Nephron (organoid): ENCODE measurements around the gene GPC5.
"Not testable (repeated sequence)": the region's sequence is repeated elsewhere in the genome, so short reads cannot be mapped to it uniquely, and the experiment has no call there.

Experiments used
- H3K27ac Mint-ChIP-seq, 3 experiments: 2 replicates each; pipeline ENCODE4 v1.8.0; 2020; ENCODE audit warnings: mixed read lengths in 3 of 3, mild to moderate bottlenecking in 2 of 3, moderate library complexity in 1 of 3
- H3K27me3 Mint-ChIP-seq: 2 replicates; pipeline ENCODE4 v1.8.0; 2021; ENCODE audit warnings: low read depth, mild to moderate bottlenecking, moderate library complexity, mixed read lengths
- H3K36me3 Mint-ChIP-seq: 2 replicates; pipeline ENCODE4 v1.8.0; 2020; ENCODE audit warnings: low read depth, mixed read lengths
- H3K4me1 Mint-ChIP-seq: 2 replicates; pipeline ENCODE4 v1.8.0; 2020; ENCODE audit warnings: mixed read lengths
- H3K4me3 Mint-ChIP-seq, 3 experiments: 2 replicates each; pipeline ENCODE4 v1.8.0; 2020; ENCODE audit warnings: mild to moderate bottlenecking in 3 of 3, mixed read lengths in 3 of 3, moderate library complexity in 2 of 3
- H3K9me3 Mint-ChIP-seq: 2 replicates; pipeline ENCODE4 v1.8.0; 2020; ENCODE audit warnings: mixed read lengths
- CTCF ChIP-seq, 3 experiments: fragments of 200-600 bp; sonication (generic); IDR thresholded peaks; one replicate each; pipeline ENCODE4 v1.5.0; 2021; ENCODE audit warnings: antibody characterized with exemption in 3 of 3; ENCODE audit not compliant: unreplicated experiment in 3 of 3

Gene GPC5

GRCh38 chr13:92494915-92495314 lies 1096.5 kb downstream of the GPC5 start:
- TF ChIP-seq CTCF (IDR thresholded peaks at IDR 0.05; ENCODE audit: unreplicated experiment in 3 of 3): no peak
- Mint-ChIP-seq H3K9me3 (peaks cover 10% of the 10 kb centered on the region), H3K27ac (no peak overlapping the region), H3K36me3 (no peaks in the 10 kb centered on the region), H3K27me3 (no peaks in the 10 kb centered on the region), H3K4me1 (no peaks in the 10 kb centered on the region), H3K4me3 (no peak overlapping the region)

GRCh38 chr13:92500192-92500591 lies 1101.8 kb downstream of the GPC5 start:
- Mint-ChIP-seq H3K9me3 (peaks cover 13% of the 10 kb centered on the region), H3K4me1 (no peaks in the 10 kb centered on the region), H3K27me3 (no peaks in the 10 kb centered on the region), H3K27ac (no peak overlapping the region), H3K4me3 (no peak overlapping the region), H3K36me3 (no peaks in the 10 kb centered on the region)
- TF ChIP-seq CTCF (IDR thresholded peaks at IDR 0.05; ENCODE audit: unreplicated experiment in 3 of 3): no peak

- Mint-ChIP-seq H3K9me3 (peaks cover 2% of the 10 kb centered on the region), H3K27me3 (no peaks in the 10 kb centered on the region), H3K4me1 (no peaks in the 10 kb centered on the region), H3K4me3 (no peak overlapping the region), H3K27ac (no peak overlapping the region), H3K36me3 (no peaks in the 10 kb centered on the region)
- TF ChIP-seq CTCF (IDR thresholded peaks at IDR 0.05; ENCODE audit: unreplicated experiment in 3 of 3): no peak
Observed at GRCh38 chr13:92510416-92510815, 1112.0 kb downstream of the GPC5 start.

GRCh38 chr13:92512852-92513251 lies 1114.4 kb downstream of the GPC5 start:
- peaks cover 4% of the 10 kb centered on the region for H3K9me3 Mint-ChIP-seq
- no peak for TF ChIP-seq CTCF (IDR thresholded peaks at IDR 0.05; ENCODE audit: unreplicated experiment in 3 of 3)
- H3K27me3 Mint-ChIP-seq: no peaks in the 10 kb centered on the region
- H3K36me3 Mint-ChIP-seq: no peaks in the 10 kb centered on the region
- no peaks in the 10 kb centered on the region for H3K4me1 Mint-ChIP-seq
- H3K27ac Mint-ChIP-seq: no peak overlapping the region
- no peak overlapping the region for H3K4me3 Mint-ChIP-seq

- Mint-ChIP-seq H3K9me3 (peaks cover 8% of the 10 kb centered on the region), H3K27me3 (no peaks in the 10 kb centered on the region), H3K4me1 (no peaks in the 10 kb centered on the region), H3K27ac (no peak overlapping the region), H3K36me3 (no peaks in the 10 kb centered on the region), H3K4me3 (no peak overlapping the region)
- no peak for TF ChIP-seq CTCF (IDR thresholded peaks at IDR 0.05; ENCODE audit: unreplicated experiment in 3 of 3)
Observed at GRCh38 chr13:92513672-92514071, 1115.3 kb downstream of the GPC5 start.

- H3K4me1 Mint-ChIP-seq: no peaks in the 10 kb centered on the region
- H3K4me3 Mint-ChIP-seq: no peak overlapping the region
- no peak for TF ChIP-seq CTCF (IDR thresholded peaks at IDR 0.05; ENCODE audit: unreplicated experiment in 3 of 3)
- H3K9me3 Mint-ChIP-seq: peaks cover 13% of the 10 kb centered on the region
- no peaks in the 10 kb centered on the region for H3K36me3 Mint-ChIP-seq
- no peaks in the 10 kb centered on the region for H3K27me3 Mint-ChIP-seq
- no peak overlapping the region for H3K27ac Mint-ChIP-seq
Observed at GRCh38 chr13:92514420-92515125, 1116.2 kb downstream of the GPC5 start.

- H3K4me3 Mint-ChIP-seq, H3K27me3 Mint-ChIP-seq, H3K27ac Mint-ChIP-seq, H3K36me3 Mint-ChIP-seq, H3K4me1 Mint-ChIP-seq: not testable (repeated sequence)
- peaks cover 22% of the 10 kb centered on the region for H3K9me3 Mint-ChIP-seq
Observed at GRCh38 chr13:92516878-92517277, 1118.5 kb downstream of the GPC5 start.

GRCh38 chr13:92518622-92519021 lies 1120.2 kb downstream of the GPC5 start:
- not testable (repeated sequence) for H3K27ac Mint-ChIP-seq, H3K4me1 Mint-ChIP-seq, H3K27me3 Mint-ChIP-seq, H3K4me3 Mint-ChIP-seq, H3K36me3 Mint-ChIP-seq
- H3K9me3 Mint-ChIP-seq: peaks cover 24% of the 10 kb centered on the region
